Mesendoderm (in vitro differentiated cells): ENCODE data around the gene AKR7A2.

Experiments
- DNase-seq: peaks from one replicate; pipeline ENCODE4 v3.0.0; 2013
- H2AK5ac ChIP-seq: 2 replicates; pipeline ENCODE4 v1.6.1; 2013; ENCODE audit warnings: low read length, inconsistent platforms
- H2BK120ac ChIP-seq: 2 replicates; pipeline ENCODE4 v1.6.1; 2013; ENCODE audit warnings: low read depth, mild to moderate bottlenecking, low read length, moderate library complexity, mixed read lengths
- H2BK15ac ChIP-seq: replicated peaks from 2 replicates; pipeline ENCODE4 v1.6.1; 2013; ENCODE audit warnings: low read depth, mild to moderate bottlenecking, moderate library complexity
- H2BK5ac ChIP-seq: 2 replicates; pipeline ENCODE4 v1.6.1; 2013; ENCODE audit warnings: low read length, inconsistent platforms
- H3K18ac ChIP-seq: 2 replicates; pipeline ENCODE4 v1.6.1; 2013; ENCODE audit warnings: mild to moderate bottlenecking, low read length, mixed read lengths
- H3K23ac ChIP-seq: one replicate; pipeline ENCODE4 v1.6.1; 2013; ENCODE audit warnings: low read length
- H3K27ac ChIP-seq: 2 replicates; pipeline ENCODE4 v1.5.1; 2013; ENCODE audit warnings: low read depth, mild to moderate bottlenecking, inconsistent platforms, low read length, moderate library complexity
- H3K27me3 ChIP-seq: 2 replicates; pipeline ENCODE4 v1.6.1; 2013; ENCODE audit warnings: low read length, control low read depth, mild to moderate bottlenecking, inconsistent platforms; ENCODE audit not compliant: insufficient read depth, poor library complexity
- H3K36me3 ChIP-seq: 2 replicates; pipeline ENCODE4 v1.6.1; 2013; ENCODE audit warnings: low read length, inconsistent platforms; ENCODE audit not compliant: control insufficient read depth, insufficient read depth
- H3K4ac ChIP-seq: one replicate; pipeline ENCODE4 v1.6.1; 2013; ENCODE audit warnings: low read depth, mild to moderate bottlenecking, low read length, moderate library complexity
- H3K4me1 ChIP-seq: 2 replicates; pipeline ENCODE4 v1.6.1; 2013; ENCODE audit warnings: low read depth, low read length, inconsistent platforms; ENCODE audit not compliant: control insufficient read depth
- H3K4me2 ChIP-seq: 2 replicates; pipeline ENCODE4 v1.6.1; 2013; ENCODE audit warnings: low read length
- H3K4me3 ChIP-seq: 2 replicates; pipeline ENCODE4 v1.5.1; 2013; ENCODE audit warnings: mild to moderate bottlenecking, low read length
- H3K56ac ChIP-seq: one replicate; pipeline ENCODE4 v1.6.1; 2013; ENCODE audit warnings: low read length
- H3K79me1 ChIP-seq: 2 replicates; pipeline ENCODE4 v1.6.1; 2013; ENCODE audit warnings: low read length, inconsistent platforms
- H3K79me2 ChIP-seq: 2 replicates; pipeline ENCODE4 v1.6.1; 2013; ENCODE audit warnings: mild to moderate bottlenecking, low read length; ENCODE audit not compliant: control insufficient read depth, insufficient read depth
- H3K9ac ChIP-seq: 2 replicates; pipeline ENCODE4 v1.6.1; 2013; ENCODE audit warnings: low read length, inconsistent platforms
- H4K5ac ChIP-seq: one replicate; pipeline ENCODE4 v1.6.1; 2013; ENCODE audit warnings: low read length
- H4K8ac ChIP-seq: one replicate; pipeline ENCODE4 v1.6.1; 2013; ENCODE audit warnings: low read depth, mild to moderate bottlenecking, control low read depth, low read length, moderate library complexity
- WGBS: extraction: QIAGEN DNeasy Blood & Tissue Kit; methylation state at CpG from one replicate; pipeline ENCODE4 v1.1.7; 2013; ENCODE audit warnings: low lambda C conversion rate, missing lambda C conversion rate; ENCODE audit not compliant: insufficient coverage; ENCODE audit errors: extremely low coverage; 5-methylcytosine and 5-hydroxymethylcytosine counted together

AKR7A2 gene

DNA sequence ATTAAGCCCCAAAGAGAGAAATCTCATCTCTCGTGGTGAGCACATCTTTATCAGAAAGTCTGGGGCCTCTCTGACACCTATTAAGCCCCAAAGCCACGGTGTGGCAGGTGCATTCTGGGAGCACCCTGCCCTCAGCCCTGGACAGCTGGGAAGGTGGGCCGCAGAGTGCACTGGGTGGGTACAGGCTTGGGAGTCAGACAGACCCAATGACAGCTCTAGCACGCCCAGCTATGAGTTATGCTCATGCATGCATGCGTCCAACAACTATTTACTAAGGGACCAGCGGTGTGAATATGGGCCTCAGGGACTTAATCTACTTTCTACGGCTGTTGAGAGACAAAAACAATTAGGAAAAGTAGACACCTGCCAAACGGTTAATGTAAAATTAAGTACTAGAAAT lies 46.8 kb upstream of the AKR7A2 start:
- H2BK15ac ChIP-seq = no peak overlapping the region

DNA sequence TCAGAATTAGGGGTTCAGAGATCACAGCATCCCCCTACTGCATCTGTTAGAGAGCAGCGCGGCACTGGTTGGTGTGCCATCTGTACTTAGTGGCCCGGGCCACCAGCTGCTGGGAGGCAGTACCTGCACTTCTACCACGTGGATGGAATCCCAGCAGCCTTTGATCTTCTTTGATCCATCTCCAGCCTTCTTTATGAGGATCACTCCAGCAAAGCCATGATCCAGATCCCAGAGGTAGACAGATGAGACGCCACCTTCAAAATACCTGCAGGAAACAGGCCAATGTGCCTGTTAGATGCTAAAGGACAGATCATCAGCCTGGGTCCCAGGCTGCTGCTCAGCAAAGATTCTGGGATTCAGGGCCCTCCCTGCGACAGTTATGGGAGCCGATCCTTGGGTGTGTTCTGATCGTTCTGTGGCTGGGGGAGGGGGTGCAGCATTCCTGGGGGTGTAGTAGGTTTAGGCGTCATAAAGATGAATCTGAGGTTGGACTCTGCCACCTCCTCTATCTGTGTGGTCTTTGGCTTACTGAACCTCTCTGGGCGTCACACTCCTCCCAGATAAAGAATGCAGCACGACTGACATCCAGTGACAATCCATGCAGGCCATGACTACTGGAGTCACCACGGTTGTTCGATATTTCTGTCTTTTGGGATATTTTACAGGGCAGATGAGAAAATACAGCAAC lies 45.5 kb upstream of the AKR7A2 start:
- no peak overlapping the region for H3K23ac ChIP-seq
- no peak overlapping the region for H2BK120ac ChIP-seq
- H3K18ac ChIP-seq = no peak overlapping the region
- H3K36me3 ChIP-seq = no peaks in the 10 kb centered on the region
- H3K79me2 ChIP-seq = peaks cover 3% of the 10 kb centered on the region
- H2BK5ac ChIP-seq = no peak overlapping the region
- H2AK5ac ChIP-seq = no peak overlapping the region
- no CpG with 5 or more reads among the region's 13 CpGs for WGBS
- H3K79me1 ChIP-seq = peaks cover 11% of the 10 kb centered on the region
- H3K56ac ChIP-seq = no peak overlapping the region
- H3K4me1 ChIP-seq = no peaks in the 10 kb centered on the region
- H3K4me3 ChIP-seq = no peak overlapping the region
- no peak overlapping the region for H4K8ac ChIP-seq
- no peak overlapping the region for H3K9ac ChIP-seq
- no peak overlapping the region for H4K5ac ChIP-seq
- no peak overlapping the region for H3K4me2 ChIP-seq
- no peak overlapping the region for H3K4ac ChIP-seq
- H3K27ac ChIP-seq = no peak overlapping the region
- no peak for DNase-seq
- H2BK15ac ChIP-seq = no peak overlapping the region
- no peaks in the 10 kb centered on the region for H3K27me3 ChIP-seq

More for the DNA sequence above, 46.8 kb upstream of the AKR7A2 start:
- Histone ChIP-seq H3K79me2 (peaks cover 3% of the 10 kb centered on the region), H2BK120ac (no peak overlapping the region), H3K18ac (no peak overlapping the region), H4K8ac (no peak overlapping the region), H4K5ac (no peak overlapping the region), H3K4ac (no peak overlapping the region), H3K23ac (no peak overlapping the region), H3K79me1 (peaks cover 15% of the 10 kb centered on the region), H3K27me3 (no peaks in the 10 kb centered on the region), H2AK5ac (no peak overlapping the region), H3K36me3 (no peaks in the 10 kb centered on the region), H3K27ac (no peak overlapping the region), H3K4me3 (no peak overlapping the region), H3K4me2 (no peak overlapping the region), H3K56ac (no peak overlapping the region), H3K4me1 (no peaks in the 10 kb centered on the region), H2BK5ac (no peak overlapping the region), H3K9ac (no peak overlapping the region)
- WGBS = no CpG with 5 or more reads among the region's 8 CpGs
- DNase-seq = no peak

DNA sequence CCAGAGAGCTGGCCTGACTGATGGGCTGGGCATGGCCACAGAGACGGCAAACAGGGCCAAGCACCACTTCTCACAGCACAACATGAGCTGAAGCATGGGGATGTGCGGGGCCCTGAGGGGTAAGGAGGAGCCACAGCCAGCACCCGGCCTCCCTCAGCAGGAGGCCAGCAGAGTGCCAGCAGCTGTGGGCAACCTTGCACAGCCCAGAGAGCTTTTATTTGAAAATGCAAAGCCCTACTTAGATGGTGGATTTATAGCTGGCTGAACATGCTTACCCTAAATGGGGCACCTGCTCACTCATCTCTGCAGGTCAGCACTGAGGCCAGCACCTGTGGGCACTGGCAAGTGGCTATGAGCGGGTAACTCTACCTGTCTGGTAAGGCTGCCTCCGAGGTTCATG lies 44.3 kb upstream of the AKR7A2 start:
- no peak overlapping the region for H3K56ac ChIP-seq
- no peaks in the 10 kb centered on the region for H3K4me1 ChIP-seq
- H3K4me3 ChIP-seq = no peak overlapping the region
- H3K36me3 ChIP-seq = peaks cover 5% of the 10 kb centered on the region
- H3K4me2 ChIP-seq = no peak overlapping the region
- DNase-seq = no peak
- no peak overlapping the region for H2BK15ac ChIP-seq
- H3K27ac ChIP-seq = no peak overlapping the region
- H3K27me3 ChIP-seq = no peaks in the 10 kb centered on the region
- no peak overlapping the region for H3K4ac ChIP-seq
- H3K9ac ChIP-seq = no peak overlapping the region
- peaks cover 3% of the 10 kb centered on the region for H3K79me2 ChIP-seq
- no peak overlapping the region for H4K8ac ChIP-seq
- WGBS = no CpG with 5 or more reads among the region's 5 CpGs
- peaks cover 11% of the 10 kb centered on the region for H3K79me1 ChIP-seq
- H4K5ac ChIP-seq = no peak overlapping the region
- H2BK120ac ChIP-seq = no peak overlapping the region
- H3K23ac ChIP-seq = no peak overlapping the region
- H2BK5ac ChIP-seq = no peak overlapping the region
- H3K18ac ChIP-seq = no peak overlapping the region
- no peak overlapping the region for H2AK5ac ChIP-seq

DNA sequence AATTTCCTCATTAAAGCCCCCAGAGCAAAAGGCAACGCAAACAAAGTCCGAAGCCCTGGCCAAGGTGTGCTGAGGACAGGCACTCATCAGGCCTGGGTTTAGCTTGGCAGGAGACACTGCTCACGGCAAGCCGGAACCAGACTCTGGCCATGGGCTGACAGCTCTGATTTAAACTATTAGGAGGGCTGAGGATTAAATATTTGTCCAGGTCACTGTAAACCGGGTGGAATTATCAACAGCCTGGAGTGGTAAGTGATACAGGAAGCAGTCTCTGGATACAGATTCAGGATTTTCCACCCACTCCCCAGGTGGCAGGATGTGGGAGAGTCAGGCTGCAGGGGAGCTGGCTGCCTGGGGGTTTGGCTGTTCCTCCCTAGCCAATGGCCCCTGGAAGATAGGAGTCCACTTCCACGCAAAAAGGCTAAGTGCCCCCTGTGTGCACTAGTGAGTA lies 42.6 kb upstream of the AKR7A2 start:
- Histone ChIP-seq H2AK5ac (no peak overlapping the region), H3K4me2 (no peak overlapping the region), H3K36me3 (peaks cover 6% of the 10 kb centered on the region), H3K4me3 (no peak overlapping the region), H3K79me2 (no peaks in the 10 kb centered on the region), H3K23ac (no peak overlapping the region), H2BK120ac (no peak overlapping the region), H2BK5ac (no peak overlapping the region), H4K5ac (no peak overlapping the region), H3K18ac (no peak overlapping the region), H3K79me1 (peaks cover 6% of the 10 kb centered on the region), H2BK15ac (no peak overlapping the region), H4K8ac (no peak overlapping the region), H3K27ac (no peak overlapping the region), H3K27me3 (no peaks in the 10 kb centered on the region), H3K4me1 (no peaks in the 10 kb centered on the region), H3K4ac (no peak overlapping the region), H3K9ac (no peak overlapping the region), H3K56ac (peak overlapping the region; percentile 17)
- no CpG with 5 or more reads among the region's 6 CpGs for WGBS
- no peak for DNase-seq

DNA sequence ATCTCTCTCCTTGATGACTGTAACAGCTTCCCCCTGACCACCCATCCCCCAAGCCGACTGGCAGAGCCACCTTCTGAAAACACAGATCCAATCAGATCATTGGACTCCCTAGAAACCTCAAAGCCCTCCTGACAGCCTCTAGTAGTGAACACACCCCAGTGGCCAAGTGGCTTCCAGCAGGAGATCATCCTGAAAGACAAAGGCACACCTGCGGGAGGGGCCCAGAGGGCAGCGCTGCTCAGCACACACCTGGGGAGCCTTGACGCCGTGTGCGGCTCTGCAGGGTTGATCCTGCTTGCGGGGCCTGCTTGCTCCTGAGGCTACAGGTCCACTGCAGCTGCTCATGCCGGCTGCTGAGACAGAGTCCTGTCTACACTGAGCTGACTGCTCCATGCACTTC lies 41.7 kb upstream of the AKR7A2 start:
- DNase-seq = peak; percentile 78
- Histone ChIP-seq H3K4me1 (no peaks in the 10 kb centered on the region), H3K23ac (no peak overlapping the region), H3K18ac (no peak overlapping the region), H4K5ac (no peak overlapping the region), H2BK5ac (no peak overlapping the region), H3K79me2 (no peaks in the 10 kb centered on the region), H3K4me3 (no peak overlapping the region), H2BK120ac (no peak overlapping the region), H3K27me3 (no peaks in the 10 kb centered on the region), H3K36me3 (peaks cover 6% of the 10 kb centered on the region), H3K9ac (no peak overlapping the region), H3K4ac (no peak overlapping the region), H2AK5ac (no peak overlapping the region), H4K8ac (no peak overlapping the region), H2BK15ac (no peak overlapping the region), H3K4me2 (no peak overlapping the region), H3K27ac (no peak overlapping the region), H3K56ac (peak overlapping the region; percentile 36), H3K79me1 (peaks cover 3% of the 10 kb centered on the region)
- no CpG with 5 or more reads among the region's 8 CpGs for WGBS

DNA sequence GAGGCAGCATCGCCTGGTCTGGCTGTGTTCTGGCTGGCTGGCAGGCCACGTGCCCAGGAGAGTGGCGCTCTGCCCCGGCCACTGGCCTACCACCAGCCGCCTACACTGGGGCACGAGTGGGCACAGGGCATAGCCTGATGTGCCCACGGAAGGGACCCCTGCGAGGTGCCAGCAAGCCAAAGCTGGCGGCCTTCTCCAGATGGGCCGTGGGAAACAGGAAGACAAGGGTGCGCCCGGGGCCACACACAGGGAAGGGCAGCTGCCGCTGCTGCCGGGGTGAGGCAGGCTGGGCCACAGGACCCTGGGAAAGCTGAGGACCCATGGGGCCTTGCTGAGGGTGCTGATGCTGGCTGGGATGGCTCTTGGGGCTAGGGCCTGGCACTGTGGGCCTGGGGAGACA lies 40.9 kb upstream of the AKR7A2 start:
- Histone ChIP-seq H3K18ac (no peak overlapping the region), H3K79me1 (peaks cover 3% of the 10 kb centered on the region), H2BK5ac (no peak overlapping the region), H2BK15ac (no peak overlapping the region), H3K27me3 (no peaks in the 10 kb centered on the region), H3K4me1 (no peaks in the 10 kb centered on the region), H4K5ac (no peak overlapping the region), H3K36me3 (peaks cover 6% of the 10 kb centered on the region), H3K4me3 (no peak overlapping the region), H3K27ac (no peak overlapping the region), H3K23ac (no peak overlapping the region), H3K4ac (no peak overlapping the region), H3K79me2 (no peaks in the 10 kb centered on the region), H2AK5ac (no peak overlapping the region), H3K4me2 (no peak overlapping the region), H2BK120ac (no peak overlapping the region), H4K8ac (no peak overlapping the region), H3K9ac (no peak overlapping the region), H3K56ac (no peak overlapping the region)
- no CpG with 5 or more reads among the region's 14 CpGs for WGBS
- no peak for DNase-seq
